AML-193 (cell line): Measurements from ENCODE around the gene TRANK1.
"Not testable (repeated sequence)": the region's sequence is repeated elsewhere in the genome, so short reads cannot be mapped to it uniquely, and the experiment has no call there.

Experiments
- DNase-seq, 2 experiments: peaks; one replicate each; lab custom pipeline; 2025; lab: John Stamatoyannopoulos, UW

Gene TRANK1

DNA sequence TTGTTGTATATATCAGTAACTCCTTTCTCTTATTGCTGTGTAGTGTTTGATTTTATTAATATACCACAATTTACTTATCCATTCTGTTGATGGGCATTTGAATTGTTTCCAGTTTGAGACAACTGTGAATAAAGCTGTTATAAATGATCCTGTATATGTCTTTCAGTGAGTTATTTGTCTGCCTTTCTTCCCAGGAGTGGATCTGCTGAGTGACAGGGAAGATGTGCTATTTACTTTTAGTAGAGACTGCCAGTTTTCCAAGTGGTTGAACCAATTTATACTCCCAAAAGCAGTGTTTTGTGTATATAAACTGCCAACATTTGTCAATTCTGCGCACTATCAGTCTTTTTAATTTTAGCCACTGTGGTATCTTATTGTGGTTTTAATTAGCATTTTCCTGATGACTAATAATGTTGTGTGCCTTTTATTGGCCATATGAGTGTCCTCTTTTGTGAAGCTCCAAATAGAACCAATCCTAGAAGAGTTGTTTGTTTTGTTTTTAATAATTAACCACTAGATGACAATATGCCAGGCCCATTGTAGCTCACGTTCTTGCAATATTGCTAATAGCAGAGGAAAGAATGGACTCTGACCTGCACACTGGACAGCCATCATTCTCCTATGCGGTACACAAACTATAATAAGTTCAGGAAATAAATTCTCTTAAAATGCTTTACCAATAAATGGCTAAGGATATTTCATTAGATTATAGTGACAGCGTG, 25.3 kb downstream of the TRANK1 start:
- no peak for DNase-seq

DNA sequence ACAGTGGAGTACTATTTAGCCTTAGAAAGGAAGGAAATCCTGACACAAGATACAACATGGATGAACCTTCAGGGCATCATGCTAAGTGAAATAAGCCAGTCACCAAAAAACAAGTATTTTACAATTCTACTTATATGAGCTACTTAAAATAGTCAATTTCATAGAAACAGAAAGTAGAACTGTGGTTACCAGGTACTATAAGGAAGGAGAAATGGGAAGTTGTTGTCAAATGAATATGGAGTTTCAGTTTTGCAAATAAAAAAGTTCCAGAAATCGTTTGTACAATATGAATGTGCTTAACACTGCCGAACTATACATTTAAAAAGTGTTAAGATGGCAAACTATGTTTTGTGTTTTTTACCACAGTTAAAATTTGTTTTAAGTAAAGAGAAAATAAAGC, 26.8 kb downstream of the TRANK1 start:
- DNase-seq, result peak in 1 of 2 experiments; percentile 35

DNA sequence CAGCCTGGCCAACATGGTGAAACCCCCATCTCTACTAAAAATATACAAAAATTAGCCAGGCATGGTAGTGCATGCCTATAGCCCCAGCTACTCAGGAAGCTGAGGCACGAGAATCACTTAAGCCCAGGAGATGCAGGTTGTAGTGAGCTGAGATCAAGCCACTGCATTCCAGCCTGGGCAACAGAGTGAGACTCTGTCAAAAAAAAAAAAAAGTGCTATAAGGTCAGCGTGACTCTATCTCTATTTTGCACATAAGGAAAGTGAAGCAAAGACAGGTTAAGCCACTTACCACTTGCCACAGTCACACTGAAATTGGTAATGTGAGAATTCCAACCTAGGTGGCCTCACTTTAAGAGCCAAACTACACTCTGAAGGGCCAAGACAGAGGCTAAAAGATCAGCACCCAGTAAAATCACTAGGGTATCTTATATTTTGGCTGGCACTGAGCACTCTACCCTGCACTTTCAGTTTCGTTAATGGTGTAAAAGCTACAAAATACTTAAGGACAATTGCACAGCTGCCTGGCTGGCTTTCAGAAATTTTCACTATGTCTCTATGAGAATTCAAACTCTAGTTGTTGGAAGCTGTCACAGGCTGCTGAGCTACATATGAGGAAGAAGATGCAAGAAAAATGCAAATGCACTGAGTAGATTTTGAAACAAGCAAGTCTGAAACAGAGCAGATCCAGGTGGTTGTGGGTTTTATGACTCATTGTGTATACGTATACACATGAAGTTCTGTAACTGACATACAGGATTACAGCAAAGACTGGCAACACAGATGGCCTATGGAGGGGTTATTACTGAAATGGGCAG, 32.7 kb downstream of the TRANK1 start:
- DNase-seq, result peak; percentile 91 to 94

DNA sequence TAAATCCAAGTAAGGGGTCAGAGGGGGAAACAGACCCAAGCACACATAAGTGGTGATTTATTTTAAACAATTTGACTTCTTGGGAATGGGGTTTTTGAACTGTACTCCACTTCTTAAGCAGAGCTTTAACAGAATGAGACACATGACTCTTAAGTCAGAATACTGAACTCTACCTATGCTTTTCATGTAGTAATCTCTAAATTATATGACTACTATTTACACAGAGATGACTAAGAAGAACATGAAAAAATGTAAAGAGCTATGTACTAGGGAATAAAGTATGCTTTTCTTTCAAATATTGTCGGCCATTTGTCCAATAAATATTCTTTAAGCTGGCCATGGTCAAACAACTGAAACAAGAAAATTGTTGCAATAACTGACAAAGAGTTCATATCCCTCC, 35.2 kb downstream of the TRANK1 start:
- no peak for DNase-seq

DNA sequence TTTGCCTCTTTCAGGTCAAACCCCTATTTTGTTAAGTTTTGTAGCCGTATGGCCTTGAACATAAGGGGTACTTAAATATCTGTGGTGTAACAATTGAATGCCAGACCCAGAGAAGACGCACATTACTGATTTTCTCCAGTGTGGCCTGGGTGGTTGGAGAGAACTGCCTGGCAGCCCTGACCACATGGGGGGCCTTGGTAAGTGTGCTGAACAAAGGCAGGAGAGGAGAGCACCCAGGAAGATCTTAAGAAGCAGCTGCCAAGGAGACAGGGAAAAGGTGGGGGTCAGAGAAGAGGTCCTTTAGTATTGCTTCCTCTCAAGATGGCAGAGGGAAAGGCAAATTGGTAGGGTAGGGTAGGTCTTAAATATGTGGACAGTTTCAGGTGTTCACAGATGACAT, 35.7 kb downstream of the TRANK1 start:
- DNase-seq, result no peak

DNA sequence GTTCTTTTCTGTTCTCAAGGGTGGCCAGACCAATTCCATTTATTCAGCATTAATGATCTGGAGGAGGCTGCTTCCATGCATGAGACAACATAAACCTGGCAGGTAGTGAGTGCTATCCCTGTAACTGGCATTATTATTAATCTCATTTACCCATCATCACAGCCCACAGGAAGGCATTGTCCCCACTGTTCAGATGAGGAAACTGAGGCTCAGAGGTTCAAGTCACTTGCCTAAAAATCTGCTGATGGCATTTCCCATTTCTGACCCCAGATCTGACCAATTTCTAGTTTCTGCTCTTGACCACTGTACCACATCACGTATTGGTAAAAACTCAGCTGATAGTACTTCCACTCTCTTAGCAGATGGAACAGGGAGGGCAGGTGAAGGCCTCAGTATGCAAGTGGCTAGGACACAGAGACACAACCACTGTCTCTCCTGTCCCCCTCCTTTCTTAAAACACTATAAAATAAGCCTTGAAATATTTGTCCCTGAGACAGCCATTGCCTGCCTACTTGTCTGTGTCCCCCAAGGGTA, 36.1 kb downstream of the TRANK1 start:
- no peak for DNase-seq

DNA sequence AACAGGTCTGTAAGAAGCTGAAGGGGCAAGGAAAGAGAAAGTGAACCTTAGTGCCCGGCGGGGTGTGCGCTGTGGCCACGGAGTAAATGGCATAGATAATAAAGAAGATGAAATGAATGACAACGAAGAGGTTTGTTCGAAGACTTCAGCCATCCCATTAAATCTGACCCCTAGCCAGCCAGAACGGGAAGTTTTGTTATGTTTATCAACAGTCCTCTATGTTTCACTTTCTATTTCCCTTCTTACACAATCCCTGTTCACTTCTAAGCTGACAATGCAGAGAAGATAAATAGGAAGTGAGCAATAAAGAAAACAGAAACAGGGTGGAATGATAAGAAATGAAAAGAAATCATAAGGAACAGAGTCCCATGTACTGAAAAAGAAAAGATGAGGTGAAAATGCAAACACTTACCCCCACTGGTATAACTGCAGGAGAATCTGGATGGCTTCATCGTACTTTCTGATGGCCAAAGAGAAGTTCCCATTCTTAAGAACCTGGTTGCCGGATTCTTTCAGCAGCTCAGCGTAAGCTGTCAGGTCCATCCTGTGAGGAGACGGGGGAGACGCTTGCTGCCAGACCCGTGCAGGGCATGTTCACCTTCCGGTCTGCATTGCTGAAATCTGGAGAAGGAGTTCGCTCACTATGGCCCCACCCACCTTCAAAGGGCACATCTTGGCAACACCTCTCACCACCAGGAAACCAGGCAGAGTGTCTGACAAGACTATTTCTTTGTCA, 36.8 kb downstream of the TRANK1 start:
- peak; percentile 84 to 86 for DNase-seq

DNA sequence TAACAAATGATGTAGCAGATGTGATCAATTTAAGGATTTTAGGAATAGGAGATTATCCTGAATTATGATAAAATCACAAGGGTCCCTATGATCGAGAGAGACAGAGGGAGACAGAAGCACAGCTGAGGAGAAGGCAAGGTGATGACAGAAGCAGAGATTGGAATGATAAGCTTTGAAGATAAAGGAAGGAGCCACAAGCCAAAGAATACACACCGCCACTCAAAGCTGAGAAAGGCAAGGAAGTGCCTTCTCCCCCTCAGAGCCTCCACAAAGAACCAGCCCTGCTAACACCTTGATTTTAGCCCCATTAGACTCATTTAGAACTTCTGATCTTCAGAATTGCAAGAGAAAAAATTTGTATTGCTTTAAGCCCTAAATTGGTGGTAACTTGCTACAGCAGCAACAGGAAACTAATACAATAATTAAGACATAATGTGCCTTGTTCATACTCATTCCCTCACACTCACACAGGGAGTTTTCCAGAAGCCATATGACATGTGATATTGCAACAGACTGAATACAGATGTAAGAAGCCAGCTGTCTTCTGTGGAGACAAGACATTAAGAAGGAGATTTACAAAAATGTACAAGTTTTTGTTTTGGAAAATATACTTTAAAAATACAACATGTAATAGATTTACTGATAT, 38.2 kb downstream of the TRANK1 start:
- no peak for DNase-seq

DNA sequence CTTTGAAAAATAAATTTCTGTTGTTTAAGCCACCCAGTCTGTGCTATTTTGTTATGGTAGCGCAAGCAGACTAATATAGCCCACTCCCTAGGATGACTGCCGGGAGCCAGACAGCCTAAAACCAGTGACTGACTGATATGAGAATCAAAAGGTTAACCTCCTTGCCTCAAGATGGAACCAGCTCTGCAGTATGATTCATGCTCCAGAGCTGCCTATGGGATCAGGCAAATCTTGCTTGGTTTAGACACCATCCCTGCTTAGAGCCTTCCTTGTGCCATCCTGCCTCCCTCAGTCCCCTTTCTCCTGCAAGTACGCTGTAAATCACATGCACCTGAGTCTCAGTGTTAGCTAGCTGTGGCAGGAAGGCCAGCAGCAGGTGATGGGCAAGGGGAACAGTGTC, 39.3 kb downstream of the TRANK1 start:
- DNase-seq, result no peak

DNA sequence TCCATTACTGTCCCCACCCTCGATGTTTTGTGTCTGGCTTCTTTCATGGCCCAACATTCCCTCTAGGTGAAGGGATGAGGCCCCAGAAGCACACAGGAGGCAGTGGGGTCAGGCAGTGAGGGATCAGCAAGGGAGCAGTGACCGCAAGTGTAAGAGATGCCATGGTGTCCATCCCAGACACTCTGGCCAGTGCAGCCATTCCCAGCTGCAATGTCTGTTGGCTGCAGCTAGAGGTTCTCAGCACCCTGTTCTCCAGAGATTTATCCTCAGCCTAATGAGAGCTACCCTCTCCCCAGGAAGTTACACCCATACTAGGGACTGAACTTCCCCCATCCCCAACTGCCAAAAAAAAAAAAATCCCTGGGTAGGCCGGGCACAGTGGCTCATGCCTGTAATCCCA, 40.2 kb downstream of the TRANK1 start:
- peak; percentile 85 for DNase-seq

DNA sequence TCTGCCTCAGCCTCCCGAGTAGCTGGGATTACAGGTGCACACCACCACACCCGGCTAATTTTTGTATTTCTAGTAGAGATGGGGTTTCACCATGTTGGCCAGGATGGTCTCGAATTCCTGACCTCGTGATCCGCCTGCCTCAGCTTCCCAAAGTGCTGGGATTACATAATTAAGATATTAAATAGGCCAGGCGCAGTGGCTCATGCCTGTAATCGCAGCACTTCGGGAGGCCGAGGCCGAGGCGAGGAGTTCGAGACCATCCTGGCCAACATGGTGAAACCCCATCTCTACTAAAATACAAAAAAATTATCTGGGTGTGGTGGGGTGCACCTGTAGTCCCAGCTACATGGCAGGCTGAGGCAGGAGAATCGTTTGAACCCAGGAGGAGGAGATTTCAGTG, 40.8 kb downstream of the TRANK1 start:
- not testable (repeated sequence) for DNase-seq

DNA sequence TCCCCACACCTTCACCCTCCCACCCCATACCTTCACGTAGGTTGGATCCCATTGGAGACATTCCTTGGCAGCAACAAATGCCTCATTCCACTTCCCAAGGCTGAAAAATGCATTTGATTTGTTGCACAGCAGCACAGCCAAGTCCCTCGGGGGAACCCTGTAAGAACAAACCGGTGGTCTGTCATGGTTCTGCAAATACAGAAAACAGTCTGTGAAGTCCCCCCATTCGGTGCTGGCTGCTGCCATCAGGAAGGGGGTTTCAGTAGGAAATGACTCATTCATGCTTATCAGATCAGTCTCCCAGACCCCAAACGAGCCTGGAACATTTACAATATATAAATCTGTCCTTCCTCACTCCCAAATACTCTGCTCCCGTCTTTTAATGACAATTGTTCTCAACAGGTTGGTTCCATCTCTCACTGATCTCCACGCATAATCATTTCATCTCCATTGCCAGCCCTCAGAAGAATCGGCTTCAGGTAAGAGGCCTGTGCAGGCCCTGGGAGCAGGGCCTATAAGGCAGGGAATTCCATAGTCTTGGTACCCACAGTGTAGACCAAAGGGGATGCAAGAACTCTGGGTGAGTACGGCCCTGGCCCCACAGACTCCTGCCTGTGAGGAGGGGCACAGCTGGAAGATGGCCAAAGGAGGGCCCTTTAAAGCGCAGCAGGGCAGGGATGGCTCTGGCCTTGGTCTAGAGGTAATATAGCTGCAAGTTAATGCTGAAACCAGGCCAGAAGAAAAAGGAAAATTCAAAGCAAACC, 41.6 kb downstream of the TRANK1 start:
- no peak for DNase-seq

DNA sequence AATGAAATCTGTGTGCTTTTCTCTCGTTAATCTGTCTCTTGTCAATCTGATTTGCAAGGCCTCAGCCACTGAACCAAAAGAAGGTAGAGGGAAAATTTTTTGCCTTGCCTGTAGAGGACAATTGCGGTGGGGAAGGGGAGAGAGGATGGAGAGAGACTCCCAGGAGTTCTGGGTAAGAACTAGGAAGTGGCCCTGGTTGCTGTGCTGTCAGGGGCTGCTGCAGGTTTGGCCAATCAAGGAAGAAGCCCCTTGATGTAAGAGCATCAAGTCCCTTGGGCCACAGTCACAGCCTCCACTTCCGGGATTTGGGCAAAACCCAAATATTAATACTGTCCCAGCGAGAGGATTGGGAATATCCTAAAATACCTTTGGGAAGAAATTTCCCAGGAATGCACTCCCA, 43.3 kb downstream of the TRANK1 start:
- DNase-seq, result no peak

DNA sequence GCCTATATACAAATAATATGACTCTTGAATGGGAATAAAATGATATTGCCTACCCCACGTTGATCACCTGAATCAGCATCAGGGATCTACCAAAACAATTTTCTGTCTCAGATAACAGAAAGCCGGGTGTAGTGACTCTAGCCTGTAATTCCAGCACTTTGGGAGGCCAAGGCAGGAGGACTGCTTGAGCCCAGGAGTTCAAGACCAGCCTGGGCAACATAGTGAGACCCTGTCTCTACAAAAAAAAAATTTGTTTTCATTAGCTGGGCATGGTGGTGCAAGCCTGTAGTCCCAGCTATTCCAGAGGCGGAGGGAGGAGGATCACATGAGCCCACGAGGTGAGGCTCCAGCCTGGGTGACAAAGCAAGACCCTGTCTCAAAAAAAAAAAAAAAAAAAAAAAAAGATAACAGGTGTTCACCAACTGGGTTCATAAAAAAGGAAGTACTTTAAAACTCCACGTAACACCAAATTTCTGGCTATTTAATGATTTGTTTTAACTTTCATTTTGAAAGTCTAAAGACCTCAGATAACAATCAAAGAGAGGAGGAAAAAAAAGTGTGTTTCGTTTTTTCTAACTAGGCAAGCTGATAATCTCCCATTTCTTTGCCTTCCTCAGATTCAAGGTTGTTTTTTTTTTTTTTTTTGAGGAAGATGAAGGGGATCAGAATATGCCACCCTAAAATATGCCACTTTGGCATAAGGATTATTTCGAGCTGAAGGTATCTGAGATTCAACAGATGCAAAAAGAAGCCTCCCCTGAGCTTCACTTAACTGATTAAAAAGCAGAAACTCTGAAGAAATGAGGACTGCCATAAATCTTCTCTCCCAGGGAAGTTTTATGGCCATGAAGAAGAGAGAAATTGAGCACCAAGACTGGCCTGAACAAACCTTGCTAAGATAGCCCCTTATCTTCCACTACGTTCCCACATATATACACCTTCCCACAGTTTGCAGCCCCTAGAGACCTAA, 44.1 kb downstream of the TRANK1 start:
- no peak for DNase-seq

DNA sequence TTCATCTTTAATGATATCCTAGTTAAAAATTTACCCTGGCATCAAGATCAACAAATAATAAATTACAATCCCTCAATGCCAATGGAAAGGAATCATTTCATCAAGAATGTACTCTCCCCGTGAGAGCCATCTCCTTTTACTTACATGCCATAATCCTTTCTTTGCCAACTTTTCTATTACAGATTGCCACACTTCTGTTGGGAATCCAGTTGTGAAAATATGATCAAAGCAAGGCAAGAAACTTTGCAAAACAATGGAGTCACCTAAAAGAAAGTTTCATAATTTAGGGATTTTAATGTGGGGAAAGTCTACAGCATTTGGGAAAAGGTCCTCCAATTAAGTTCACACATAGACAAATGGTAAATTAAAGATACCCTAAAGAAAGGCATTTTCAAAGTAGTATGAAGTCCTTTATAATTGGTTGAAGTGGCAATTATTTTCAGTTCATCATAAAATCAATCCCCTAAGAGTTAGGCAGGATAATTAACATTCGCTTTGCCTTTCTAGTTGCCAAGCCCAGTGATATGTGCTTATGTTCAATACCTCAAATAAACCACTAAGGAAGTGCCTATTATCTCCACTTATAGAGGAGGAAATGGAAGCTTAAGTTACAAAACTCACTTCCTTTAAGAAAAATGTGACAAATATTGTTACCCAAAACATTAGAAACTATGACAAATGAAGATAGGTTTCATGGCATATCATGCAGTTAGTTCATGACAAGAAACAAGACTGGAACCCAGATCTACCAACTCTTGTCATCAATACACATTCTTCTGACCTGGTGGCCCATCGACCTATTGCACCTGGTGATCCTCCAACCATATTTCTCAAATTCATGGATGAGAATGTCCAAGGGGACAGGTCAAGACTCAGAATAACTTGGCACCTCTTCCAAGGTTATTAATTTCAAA, 49.1 kb downstream of the TRANK1 start:
- peak; percentile 80 for DNase-seq

DNA sequence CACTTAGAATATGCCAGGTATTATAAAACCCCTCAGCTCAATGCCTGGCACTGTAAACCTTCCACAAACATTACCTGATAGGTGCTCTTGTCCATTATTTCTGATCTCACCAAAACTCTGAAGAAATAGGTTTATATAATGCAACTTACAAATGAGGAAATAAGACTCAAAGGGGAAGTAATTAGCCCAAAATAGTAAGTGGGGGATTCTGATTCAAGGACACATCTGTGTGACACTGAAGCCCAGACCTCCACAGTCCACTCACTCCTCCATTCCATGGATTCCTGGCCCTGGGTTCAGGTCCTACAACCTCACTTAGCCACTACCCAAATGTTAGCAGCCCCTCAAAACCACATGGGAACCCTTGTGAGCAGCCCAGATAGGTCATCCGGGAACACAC, 49.9 kb downstream of the TRANK1 start:
- DNase-seq, result peak; percentile 67 to 69

DNA sequence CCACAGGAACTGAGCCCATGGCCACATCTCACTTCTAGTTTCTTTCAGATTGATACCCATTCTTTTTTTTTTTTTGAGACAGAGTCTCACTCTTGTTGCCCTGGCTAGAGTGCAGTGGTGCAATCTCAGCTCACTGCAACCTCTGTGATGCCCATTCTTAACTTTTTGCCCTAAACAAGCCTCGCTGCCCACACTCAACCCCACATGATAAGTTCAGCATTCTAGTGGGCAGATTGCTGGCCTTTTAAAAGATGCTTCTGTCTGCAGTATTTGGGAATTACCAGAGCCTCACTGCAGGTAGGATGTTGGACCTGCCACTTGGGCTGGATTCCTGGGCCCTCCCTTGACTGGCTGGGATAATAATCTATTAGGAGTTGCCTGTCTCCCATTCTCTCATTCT, 51.0 kb downstream of the TRANK1 start:
- DNase-seq, result no peak

DNA sequence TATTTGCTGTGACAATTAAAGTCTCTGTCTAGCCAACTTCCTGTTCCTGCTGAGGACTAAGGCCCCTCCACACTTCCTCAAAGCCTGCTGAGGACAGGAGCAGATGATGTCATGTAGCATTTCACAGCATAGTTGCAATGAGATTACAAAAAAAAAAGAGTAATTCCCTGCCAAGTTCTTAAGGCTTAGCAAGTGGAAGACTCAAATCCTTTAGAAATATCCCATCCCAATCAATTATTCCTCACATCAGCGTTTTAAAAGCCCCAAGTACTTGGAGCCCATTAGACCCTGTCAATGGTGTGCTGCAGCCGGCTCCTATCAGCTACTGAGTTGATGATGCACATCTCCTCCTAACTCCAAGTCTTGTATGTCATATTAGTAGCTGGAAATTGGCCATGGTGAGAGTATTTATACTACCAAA, 51.7 kb downstream of the TRANK1 start:
- peak; percentile 94 to 96 for DNase-seq
